H9 (cell line): Measurements from ENCODE around the gene DENND6A. TPM values are rescaled to one million over a fixed set of nuclear protein-coding genes. Genes with fewer than 3 reads are reported as not detected.

Experiments used
- DNase-seq: peaks from one replicate; pipeline ENCODE4 v3.0.0-alpha.2; 2017
- H2AFZ ChIP-seq: one replicate; pipeline ENCODE4 v1.6.1; 2013; ENCODE audit warnings: mild to moderate bottlenecking, low read length, control low read depth, moderate library complexity
- H2AK5ac ChIP-seq: 2 replicates; pipeline ENCODE4 v1.6.1; 2013; ENCODE audit warnings: low read length, control low read depth, mixed read lengths; ENCODE audit not compliant: insufficient read length
- H2BK120ac ChIP-seq: one replicate; pipeline ENCODE4 v1.6.1; 2013; ENCODE audit warnings: low read depth, mild to moderate bottlenecking, low read length, control low read depth, inconsistent platforms; ENCODE audit not compliant: poor library complexity, severe bottlenecking
- H2BK12ac ChIP-seq: 2 replicates; pipeline ENCODE4 v1.6.1; 2013; ENCODE audit warnings: low read length, control low read depth, mixed read lengths, low read depth; ENCODE audit not compliant: insufficient read length
- H2BK15ac ChIP-seq: 2 replicates; pipeline ENCODE4 v1.6.1; 2013; ENCODE audit warnings: low read depth, low read length, control low read depth
- H2BK20ac ChIP-seq: one replicate; pipeline ENCODE4 v1.6.1; 2013; ENCODE audit warnings: low read depth, mild to moderate bottlenecking, low read length, control low read depth, inconsistent platforms; ENCODE audit not compliant: poor library complexity, severe bottlenecking
- H2BK5ac ChIP-seq: 2 replicates; pipeline ENCODE4 v1.6.1; 2013; ENCODE audit warnings: low read length, control low read depth, mixed read lengths; ENCODE audit not compliant: insufficient read length
- H3K14ac ChIP-seq: 2 replicates; pipeline ENCODE4 v1.6.1; 2013; ENCODE audit warnings: low read length, control low read depth; ENCODE audit not compliant: insufficient read depth
- H3K18ac ChIP-seq: 2 replicates; pipeline ENCODE4 v1.6.1; 2013; ENCODE audit warnings: low read depth, mild to moderate bottlenecking, mixed read lengths, low read length, control low read depth; ENCODE audit not compliant: insufficient read length
- H3K23ac ChIP-seq: 2 replicates; pipeline ENCODE4 v1.6.1; 2013; ENCODE audit warnings: low read length, control low read depth, mixed read lengths, low read depth; ENCODE audit not compliant: insufficient read length
- H3K23me2 ChIP-seq: 2 replicates; pipeline ENCODE4 v1.6.1; 2013; ENCODE audit warnings: low read depth, mild to moderate bottlenecking, mixed read lengths, low read length, control low read depth; ENCODE audit not compliant: insufficient read length, poor library complexity, severe bottlenecking
- H3K27ac ChIP-seq: 2 replicates; pipeline ENCODE4 v1.5.1; 2013; ENCODE audit warnings: low read length, control low read depth, mixed read lengths, low read depth; ENCODE audit not compliant: insufficient read length
- H3K27me3 ChIP-seq: 2 replicates; pipeline ENCODE4 v1.6.1; 2013; ENCODE audit warnings: low read length, control low read depth, inconsistent platforms; ENCODE audit not compliant: insufficient read depth
- H3K4ac ChIP-seq: 2 replicates; pipeline ENCODE4 v1.6.1; 2013; ENCODE audit warnings: low read depth, mild to moderate bottlenecking, control low read depth, inconsistent platforms, low read length, moderate library complexity
- H3K4me1 ChIP-seq: 2 replicates; pipeline ENCODE4 v1.6.1; 2013; ENCODE audit warnings: low read length, control low read depth, inconsistent platforms; ENCODE audit not compliant: insufficient read depth
- H3K4me2 ChIP-seq: 2 replicates; pipeline ENCODE4 v1.6.1; 2013; ENCODE audit warnings: low read length, control low read depth, mixed read lengths; ENCODE audit not compliant: insufficient read length, insufficient read depth
- H3K56ac ChIP-seq: 2 replicates; pipeline ENCODE4 v1.6.1; 2013; ENCODE audit warnings: low read depth, mild to moderate bottlenecking, mixed read lengths, low read length, control low read depth; ENCODE audit not compliant: insufficient read length
- H3K79me1 ChIP-seq: 2 replicates; pipeline ENCODE4 v1.6.1; 2013; ENCODE audit warnings: low read depth, mild to moderate bottlenecking, moderate library complexity, low read length, control low read depth, inconsistent platforms; ENCODE audit not compliant: insufficient read depth, poor library complexity, severe bottlenecking
- H3K79me2 ChIP-seq: 2 replicates; pipeline ENCODE4 v1.6.1; 2013; ENCODE audit warnings: low read length, control low read depth, inconsistent platforms; ENCODE audit not compliant: insufficient read depth
- H3K9ac ChIP-seq: 2 replicates; pipeline ENCODE4 v1.6.1; 2013; ENCODE audit warnings: low read length, control low read depth, mixed read lengths; ENCODE audit not compliant: insufficient read length; ENCODE audit errors: extremely low read depth
- H3K9me3 ChIP-seq: one replicate; pipeline ENCODE4 v1.6.1; 2013; ENCODE audit warnings: low read depth, low read length, inconsistent platforms; ENCODE audit not compliant: control insufficient read depth
- H3T11ph ChIP-seq: one replicate; pipeline ENCODE4 v1.6.1; 2013; ENCODE audit warnings: mild to moderate bottlenecking, low read length, control low read depth, inconsistent platforms
- H4K20me1 ChIP-seq: one replicate; pipeline ENCODE4 v1.6.1; 2013; ENCODE audit not compliant: control insufficient read depth, insufficient read length, insufficient read depth
- H4K5ac ChIP-seq: 2 replicates; pipeline ENCODE4 v1.6.1; 2013; ENCODE audit warnings: low read depth, mild to moderate bottlenecking, mixed read lengths, low read length, control low read depth; ENCODE audit not compliant: insufficient read length
- H4K8ac ChIP-seq: replicated peaks from 2 replicates; pipeline ENCODE4 v1.6.1; 2013; ENCODE audit warnings: low read length, control low read depth, mixed read lengths, low read depth; ENCODE audit not compliant: insufficient read length
- H4K91ac ChIP-seq: 2 replicates; pipeline ENCODE4 v1.6.1; 2013; ENCODE audit warnings: low read depth, mild to moderate bottlenecking, moderate library complexity, mixed read lengths, low read length, control low read depth; ENCODE audit not compliant: insufficient read length
- H3K27ac Mint-ChIP-seq, 3 experiments: 2 replicates in 2 of 3; 3 replicates in 1 of 3; pipeline ENCODE4 v1.8.0; 2020 to 2021; ENCODE audit warnings: mixed read lengths in 3 of 3, mild to moderate bottlenecking in 1 of 3, moderate library complexity in 1 of 3
- H3K27me3 Mint-ChIP-seq: 2 replicates; pipeline ENCODE4 v1.8.0; 2021; ENCODE audit warnings: low read depth, mild to moderate bottlenecking, moderate library complexity, mixed read lengths
- H3K36me3 Mint-ChIP-seq, 3 experiments: 2 replicates in 2 of 3; 3 replicates in 1 of 3; pipeline ENCODE4 v1.8.0; 2020 to 2021; ENCODE audit warnings: low read depth in 3 of 3, mixed read lengths in 3 of 3; ENCODE audit not compliant: insufficient read depth in 1 of 3
- H3K4me1 Mint-ChIP-seq, 2 experiments: 2 replicates each; pipeline ENCODE4 v1.8.0; 2020; ENCODE audit warnings: mixed read lengths in 2 of 2
- H3K4me3 Mint-ChIP-seq, 2 experiments: 2 replicates in 1 of 2; 3 replicates in 1 of 2; pipeline ENCODE4 v1.8.0; 2020 to 2021; ENCODE audit warnings: mild to moderate bottlenecking in 2 of 2, mixed read lengths in 2 of 2, moderate library complexity in 1 of 2
- H3K9me3 Mint-ChIP-seq, 2 experiments: 2 replicates in 1 of 2; 3 replicates in 1 of 2; pipeline ENCODE4 v1.8.0; 2020; ENCODE audit warnings: mild to moderate bottlenecking in 2 of 2, mixed read lengths in 2 of 2, moderate library complexity in 1 of 2
- WGBS: extraction: QIAGEN DNeasy Blood & Tissue Kit; methylation state at CpG from one replicate; pipeline ENCODE4 v1.1.7; 2013; ENCODE audit warnings: missing lambda C conversion rate, low lambda C conversion rate, mixed read lengths; ENCODE audit not compliant: insufficient read length; ENCODE audit errors: extremely low coverage; 5-methylcytosine and 5-hydroxymethylcytosine counted together
- total RNA-seq: library from RNA; stranded (reverse); gene quantifications from 2 replicates; pipeline ENCODE4 v1.2.1, GENCODE V29; 2021
- TF ChIP-seq, protein P1 (sequence below): fragments of 200-600 bp; sonication (generic); conservative IDR thresholded peaks from 3 replicates; pipeline ENCODE4 v1.8.0; 2021; ENCODE audit warnings: antibody characterized with exemption, mild to moderate bottlenecking

DENND6A gene
- total RNA-seq, 1 experiment from 2014 or later = 13.2 TPM

DNA sequence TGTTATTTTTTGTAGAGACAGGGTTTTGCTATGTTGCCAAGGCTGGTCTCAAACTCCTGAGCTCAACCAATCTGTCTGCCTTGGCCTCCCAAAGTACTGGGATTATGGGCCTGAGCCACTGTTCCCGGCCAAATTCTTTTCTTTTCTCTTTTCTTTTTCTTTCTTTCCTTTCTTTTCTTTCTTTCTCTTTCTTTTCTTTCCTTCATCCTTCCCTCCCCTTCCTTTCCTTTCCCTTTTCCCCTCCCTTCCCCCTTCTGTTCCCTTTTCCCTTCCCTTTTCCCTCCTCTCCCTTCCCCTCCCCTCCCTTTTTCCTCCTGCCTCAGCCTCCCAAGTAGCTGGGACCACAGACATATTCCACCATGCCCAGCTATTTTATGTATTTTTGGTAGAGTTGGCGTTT, 92.7 kb downstream of the DENND6A start:
- H3K79me1 ChIP-seq = no peaks in the 10 kb centered on the region
- H3K9ac ChIP-seq = no peak overlapping the region
- no peak overlapping the region for H4K5ac ChIP-seq
- no peak overlapping the region for H3K14ac ChIP-seq
- no peak overlapping the region for H3K27ac ChIP-seq
- no peak overlapping the region for H2BK15ac ChIP-seq
- Mint-ChIP-seq H3K27me3 (no peaks in the 10 kb centered on the region), H3K4me3 (no peak overlapping the region), H3K36me3 (peaks cover 2 to 8% (median 6%) of the 10 kb centered on the region in 3 experiments), H3K27ac (peak overlapping the region in 1 of 3 experiments; percentile 20; a peak in 1 of 7 replicates), H3K9me3 (peaks cover 3 to 4% of the 10 kb centered on the region in 2 experiments; a peak in 3 of 5 replicates), H3K4me1 (peaks cover 13 to 22% of the 10 kb centered on the region in 2 experiments)
- no peak overlapping the region for H4K8ac ChIP-seq
- no peak for DNase-seq
- H3K4me1 ChIP-seq = no peaks in the 10 kb centered on the region
- H2BK20ac ChIP-seq = no peak overlapping the region
- no peaks in the 10 kb centered on the region for H3K27me3 ChIP-seq
- H3K9me3 ChIP-seq = no peaks in the 10 kb centered on the region
- no peak overlapping the region for H3K23ac ChIP-seq
- no peak overlapping the region for H3K18ac ChIP-seq
- no peak overlapping the region for H2BK5ac ChIP-seq
- no peak overlapping the region for H2BK12ac ChIP-seq
- H3K4ac ChIP-seq = no peak overlapping the region
- WGBS = no CpG with 5 or more reads among the region's 2 CpGs
- H3K4me2 ChIP-seq = no peak overlapping the region
- TF ChIP-seq, protein P1, sequence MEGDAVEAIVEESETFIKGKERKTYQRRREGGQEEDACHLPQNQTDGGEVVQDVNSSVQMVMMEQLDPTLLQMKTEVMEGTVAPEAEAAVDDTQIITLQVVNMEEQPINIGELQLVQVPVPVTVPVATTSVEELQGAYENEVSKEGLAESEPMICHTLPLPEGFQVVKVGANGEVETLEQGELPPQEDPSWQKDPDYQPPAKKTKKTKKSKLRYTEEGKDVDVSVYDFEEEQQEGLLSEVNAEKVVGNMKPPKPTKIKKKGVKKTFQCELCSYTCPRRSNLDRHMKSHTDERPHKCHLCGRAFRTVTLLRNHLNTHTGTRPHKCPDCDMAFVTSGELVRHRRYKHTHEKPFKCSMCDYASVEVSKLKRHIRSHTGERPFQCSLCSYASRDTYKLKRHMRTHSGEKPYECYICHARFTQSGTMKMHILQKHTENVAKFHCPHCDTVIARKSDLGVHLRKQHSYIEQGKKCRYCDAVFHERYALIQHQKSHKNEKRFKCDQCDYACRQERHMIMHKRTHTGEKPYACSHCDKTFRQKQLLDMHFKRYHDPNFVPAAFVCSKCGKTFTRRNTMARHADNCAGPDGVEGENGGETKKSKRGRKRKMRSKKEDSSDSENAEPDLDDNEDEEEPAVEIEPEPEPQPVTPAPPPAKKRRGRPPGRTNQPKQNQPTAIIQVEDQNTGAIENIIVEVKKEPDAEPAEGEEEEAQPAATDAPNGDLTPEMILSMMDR = no peak
- H3K56ac ChIP-seq = no peak overlapping the region
- H2AFZ ChIP-seq = no peak overlapping the region
- H3K23me2 ChIP-seq = no peaks in the 10 kb centered on the region
- no peak overlapping the region for H2BK120ac ChIP-seq
- H2AK5ac ChIP-seq = no peak overlapping the region
- H4K20me1 ChIP-seq = no peaks in the 10 kb centered on the region
- H3T11ph ChIP-seq = no peak overlapping the region
- H3K79me2 ChIP-seq = peaks cover 5% of the 10 kb centered on the region; the same call in 1 of the 2 replicates
- H4K91ac ChIP-seq = no peak overlapping the region
